ENCODE measurements around the gene OCA2.

DNA sequence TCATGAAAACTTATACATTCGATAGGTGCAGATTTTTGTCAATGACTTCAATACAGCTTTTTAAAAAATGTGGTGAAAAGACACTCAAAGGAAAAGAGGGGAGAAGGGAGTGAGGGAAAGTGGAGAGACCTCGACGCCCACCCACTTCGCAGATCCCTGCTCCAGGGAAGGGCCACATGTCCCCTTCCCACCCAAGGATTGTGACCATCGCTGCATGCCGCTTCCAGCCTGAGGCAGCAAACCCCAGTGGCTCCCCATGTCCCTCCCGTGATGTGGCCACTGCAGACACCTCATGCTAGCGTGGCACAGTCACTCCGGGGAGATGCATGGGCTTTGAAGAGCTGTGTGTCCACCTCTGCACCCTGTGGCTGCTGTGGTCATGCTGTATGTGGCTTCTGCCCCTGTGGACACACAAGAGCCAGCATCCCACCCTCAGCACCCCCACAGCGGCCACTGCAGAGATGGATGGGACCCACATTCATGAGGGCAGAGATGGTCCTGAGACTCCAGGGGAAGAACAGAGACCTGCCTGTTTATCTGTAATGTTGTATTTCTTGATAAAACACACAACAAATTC is 230.2 kb downstream of the OCA2 start:
- TF ChIP-seq, protein P1, sequence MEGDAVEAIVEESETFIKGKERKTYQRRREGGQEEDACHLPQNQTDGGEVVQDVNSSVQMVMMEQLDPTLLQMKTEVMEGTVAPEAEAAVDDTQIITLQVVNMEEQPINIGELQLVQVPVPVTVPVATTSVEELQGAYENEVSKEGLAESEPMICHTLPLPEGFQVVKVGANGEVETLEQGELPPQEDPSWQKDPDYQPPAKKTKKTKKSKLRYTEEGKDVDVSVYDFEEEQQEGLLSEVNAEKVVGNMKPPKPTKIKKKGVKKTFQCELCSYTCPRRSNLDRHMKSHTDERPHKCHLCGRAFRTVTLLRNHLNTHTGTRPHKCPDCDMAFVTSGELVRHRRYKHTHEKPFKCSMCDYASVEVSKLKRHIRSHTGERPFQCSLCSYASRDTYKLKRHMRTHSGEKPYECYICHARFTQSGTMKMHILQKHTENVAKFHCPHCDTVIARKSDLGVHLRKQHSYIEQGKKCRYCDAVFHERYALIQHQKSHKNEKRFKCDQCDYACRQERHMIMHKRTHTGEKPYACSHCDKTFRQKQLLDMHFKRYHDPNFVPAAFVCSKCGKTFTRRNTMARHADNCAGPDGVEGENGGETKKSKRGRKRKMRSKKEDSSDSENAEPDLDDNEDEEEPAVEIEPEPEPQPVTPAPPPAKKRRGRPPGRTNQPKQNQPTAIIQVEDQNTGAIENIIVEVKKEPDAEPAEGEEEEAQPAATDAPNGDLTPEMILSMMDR (IDR thresholded peaks at IDR 0.05), result no peak
- no peak for TF ChIP-seq POLR2A (IDR thresholded peaks at IDR 0.05)
